Stimulated activated naive CD8-positive, alpha-beta T cell treated with anti-CD3 and anti-CD28 coated beads, Interleukin-15, amount 100 ng/mL, for 72 hours (primary cell): ENCODE measurements around the gene DNAJC6.

Source experiments
- ATAC-seq: fragments of 150-1000 bp; cut with Tn5 transposase; 2 replicates; pipeline ENCODE4 v1.10.0; 2021; ENCODE audit warnings: mild to moderate bottlenecking, moderate library complexity
- DNase-seq, 2 donors: peaks; one replicate each; pipeline ENCODE4 v3.0.0; 2021 to 2022
- H3K27ac Mint-ChIP-seq, 2 donors: one replicate each; pipeline ENCODE4 v1.8.0; 2022; ENCODE audit warnings: mild to moderate bottlenecking in 2 of 2, mixed read lengths in 2 of 2, moderate library complexity in 2 of 2
- H3K27me3 Mint-ChIP-seq: one replicate; pipeline ENCODE4 v1.8.0; 2022; ENCODE audit warnings: mixed read lengths
- H3K4me1 Mint-ChIP-seq: one replicate; pipeline ENCODE4 v1.8.0; 2022; ENCODE audit warnings: mild to moderate bottlenecking, mixed read lengths
- H3K4me3 Mint-ChIP-seq, 2 donors: one replicate each; pipeline ENCODE4 v1.8.0; 2022; ENCODE audit warnings: mild to moderate bottlenecking in 2 of 2, mixed read lengths in 2 of 2, moderate library complexity in 1 of 2
- H3K9me3 Mint-ChIP-seq, 2 donors: one replicate each; pipeline ENCODE4 v1.8.0; 2022; ENCODE audit warnings: mixed read lengths in 2 of 2

Gene DNAJC6

GRCh38 chr1:65309304-65310077 lies at the start of gene DNAJC6:
TSS of gene DNAJC6 (plus strand) at chr1:65309543. CDS start at chr1:65309746, 203 bp downstream.
- Mint-ChIP-seq H3K9me3 (no peaks in the 10 kb centered on the region), H3K27me3 (peaks cover 47% of the 10 kb centered on the region), H3K4me1 (peaks cover 11% of the 10 kb centered on the region), H3K27ac (peak within 1 kb of the TSS in 1 of 2 donors; percentile 76), H3K4me3 (peak within 1 kb of the TSS; percentile 75 to 80)
- ATAC-seq (peak; percentile 97), DNase-seq (peak; percentile 59 to 64)

- peaks cover 39% of the 10 kb centered on the region for H3K4me1 Mint-ChIP-seq
- no peak for DNase-seq
- no peaks in the 10 kb centered on the region for H3K9me3 Mint-ChIP-seq
- peaks cover 35% of the 10 kb centered on the region for H3K27me3 Mint-ChIP-seq
- peak overlapping the region in 1 of 2 donors; percentile 9 for H3K4me3 Mint-ChIP-seq
- peak; percentile 39 for ATAC-seq
- H3K27ac Mint-ChIP-seq: no peak overlapping the region
Observed at GRCh38 chr1:65259816-65260215, 49.5 kb upstream of the DNAJC6 start.

- peak; percentile 83 for ATAC-seq
- H3K9me3 Mint-ChIP-seq: no peaks in the 10 kb centered on the region
- DNase-seq: peak in 1 of 2 donors; percentile 23
- H3K27me3 Mint-ChIP-seq: peaks cover 29% of the 10 kb centered on the region
- H3K27ac Mint-ChIP-seq: peak overlapping the region in 1 of 2 donors; percentile 15
- H3K4me3 Mint-ChIP-seq: peak overlapping the region in 1 of 2 donors; percentile 6
- peaks cover 38% of the 10 kb centered on the region for H3K4me1 Mint-ChIP-seq
Observed at GRCh38 chr1:65260851-65261473, 48.4 kb upstream of the DNAJC6 start.

- DNase-seq (no peak), ATAC-seq (no peak)
- Mint-ChIP-seq H3K27ac (no peak overlapping the region), H3K4me3 (no peak overlapping the region), H3K4me1 (peaks cover 52% of the 10 kb centered on the region), H3K27me3 (peaks cover 39% of the 10 kb centered on the region), H3K9me3 (no peaks in the 10 kb centered on the region)
Observed at GRCh38 chr1:65263286-65263685, 46.1 kb upstream of the DNAJC6 start.

- Mint-ChIP-seq H3K9me3 (no peaks in the 10 kb centered on the region), H3K27ac (peak overlapping the region in 1 of 2 donors; percentile 48), H3K4me1 (peaks cover 52% of the 10 kb centered on the region), H3K27me3 (peaks cover 39% of the 10 kb centered on the region), H3K4me3 (peak overlapping the region; percentile 41 to 62)
- DNase-seq (no peak), ATAC-seq (no peak)
Observed at GRCh38 chr1:65264197-65264929, 45.0 kb upstream of the DNAJC6 start.

GRCh38 chr1:65265296-65265650 lies 44.1 kb upstream of the DNAJC6 start:
- peaks cover 43% of the 10 kb centered on the region for H3K4me1 Mint-ChIP-seq
- no peak for ATAC-seq
- H3K27ac Mint-ChIP-seq: no peak overlapping the region
- DNase-seq: no peak
- H3K27me3 Mint-ChIP-seq: peaks cover 39% of the 10 kb centered on the region
- H3K4me3 Mint-ChIP-seq: peak overlapping the region; percentile 72 to 83
- H3K9me3 Mint-ChIP-seq: no peaks in the 10 kb centered on the region

GRCh38 chr1:65265651-65266351 lies 43.5 kb upstream of the DNAJC6 start:
- peaks cover 39% of the 10 kb centered on the region for H3K27me3 Mint-ChIP-seq
- ATAC-seq: peak; percentile 58
- peak; percentile 21 to 38 for DNase-seq
- H3K27ac Mint-ChIP-seq: peak overlapping the region in 1 of 2 donors; percentile 48
- H3K9me3 Mint-ChIP-seq: no peaks in the 10 kb centered on the region
- H3K4me3 Mint-ChIP-seq: peak overlapping the region; percentile 72 to 83
- H3K4me1 Mint-ChIP-seq: peaks cover 37% of the 10 kb centered on the region

- no peak for ATAC-seq
- H3K27me3 Mint-ChIP-seq: peaks cover 39% of the 10 kb centered on the region
- H3K27ac Mint-ChIP-seq: no peak overlapping the region
- no peaks in the 10 kb centered on the region for H3K9me3 Mint-ChIP-seq
- peak overlapping the region; percentile 72 to 83 for H3K4me3 Mint-ChIP-seq
- no peak for DNase-seq
- H3K4me1 Mint-ChIP-seq: peaks cover 31% of the 10 kb centered on the region
Observed at GRCh38 chr1:65266476-65266875, 42.9 kb upstream of the DNAJC6 start.

GRCh38 chr1:65267271-65267670 lies 42.1 kb upstream of the DNAJC6 start:
- Mint-ChIP-seq H3K27ac (no peak overlapping the region), H3K4me1 (peaks cover 31% of the 10 kb centered on the region), H3K27me3 (peaks cover 39% of the 10 kb centered on the region)

GRCh38 chr1:65267683-65268082 lies 41.7 kb upstream of the DNAJC6 start:
- no peak for DNase-seq

More at GRCh38 chr1:65267271-65267670, 42.1 kb upstream of the DNAJC6 start:
- Mint-ChIP-seq H3K9me3 (no peaks in the 10 kb centered on the region), H3K4me3 (peak overlapping the region in 1 of 2 donors; percentile 41)
- no peak for DNase-seq
- no peak for ATAC-seq

GRCh38 chr1:65269612-65270011 lies 39.7 kb upstream of the DNAJC6 start:
- Mint-ChIP-seq H3K4me3 (no peak overlapping the region), H3K27me3 (peaks cover 28% of the 10 kb centered on the region), H3K9me3 (no peaks in the 10 kb centered on the region), H3K27ac (no peak overlapping the region), H3K4me1 (peaks cover 26% of the 10 kb centered on the region)
- ATAC-seq (no peak), DNase-seq (no peak)

More at GRCh38 chr1:65267683-65268082, 41.7 kb upstream of the DNAJC6 start:
- no peak for ATAC-seq
- Mint-ChIP-seq H3K27me3 (peaks cover 39% of the 10 kb centered on the region), H3K27ac (no peak overlapping the region), H3K4me3 (no peak overlapping the region), H3K4me1 (peaks cover 31% of the 10 kb centered on the region), H3K9me3 (no peaks in the 10 kb centered on the region)

- Mint-ChIP-seq H3K9me3 (no peaks in the 10 kb centered on the region), H3K27me3 (peaks cover 19% of the 10 kb centered on the region), H3K4me3 (no peak overlapping the region), H3K27ac (no peak overlapping the region), H3K4me1 (no peaks in the 10 kb centered on the region)
- no peak for DNase-seq
- no peak for ATAC-seq
Observed at GRCh38 chr1:65276197-65276939, 33.0 kb upstream of the DNAJC6 start.

GRCh38 chr1:65277605-65278347 lies 31.6 kb upstream of the DNAJC6 start:
- no peak overlapping the region for H3K4me3 Mint-ChIP-seq
- H3K27ac Mint-ChIP-seq: no peak overlapping the region
- no peak for DNase-seq
- peaks cover 19% of the 10 kb centered on the region for H3K27me3 Mint-ChIP-seq
- H3K4me1 Mint-ChIP-seq: no peaks in the 10 kb centered on the region
- H3K9me3 Mint-ChIP-seq: no peaks in the 10 kb centered on the region
- no peak for ATAC-seq
